SK-N-MC (cell line): ENCODE measurements around the gene PODNL1.

Source experiments
- EZH2 ChIP-seq: fragments of 200-600 bp; sonication (generic); IDR thresholded peaks from one replicate; pipeline ENCODE4 v1.6.1; 2017; ENCODE audit warnings: antibody characterized with exemption
- POLR2AphosphoS5 ChIP-seq: IDR thresholded peaks from 2 replicates; pipeline ENCODE4 v1.6.1; 2012; ENCODE audit warnings: mild to moderate bottlenecking, low read depth, low read length, borderline replicate concordance

DNA sequence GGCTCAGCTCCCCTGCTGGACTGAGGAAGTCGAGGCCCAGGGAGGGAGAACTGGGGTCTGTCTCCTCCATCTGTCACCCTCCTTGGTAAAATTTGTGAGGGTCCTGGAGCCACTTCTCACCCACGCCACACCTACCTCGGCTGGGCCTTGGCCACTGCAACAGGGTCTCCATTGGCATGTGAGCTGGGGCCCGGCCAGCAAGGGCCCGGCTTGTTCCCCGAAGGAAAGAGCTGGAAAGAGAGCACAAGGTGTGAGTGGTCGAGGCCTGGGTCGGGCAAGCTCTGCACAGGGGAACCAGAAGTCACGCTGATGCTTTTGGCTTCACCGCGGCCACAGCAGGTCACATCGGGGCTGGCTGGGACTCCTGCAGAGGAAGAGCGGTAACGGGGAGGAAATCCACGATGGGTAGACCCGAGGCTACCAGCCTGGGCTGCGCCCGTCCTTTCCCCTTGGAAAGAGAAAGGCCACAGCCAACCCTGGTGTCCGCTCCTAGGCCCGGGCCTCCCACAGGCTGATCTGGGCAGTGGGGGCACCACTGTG, 52.3 kb downstream of the PODNL1 start:
- TF ChIP-seq EZH2 (no peak), POLR2AphosphoS5 (no peak)
